ENCODE data around the gene PKN1. TPM values are rescaled to one million over a fixed set of nuclear protein-coding genes. Genes with fewer than 3 reads are reported as not detected.

PKN1 gene
- total RNA-seq, 1 experiment from 2014 or later: 170 TPM

- Mint-ChIP-seq H3K4me1 (peaks cover 21% of the 10 kb centered on the region), H3K4me3 (peak overlapping the region; percentile 89), H3K36me3 (peaks cover 22% of the 10 kb centered on the region), H3K27ac (peak overlapping the region; percentile 85), H3K9me3 (no peaks in the 10 kb centered on the region), H3K27me3 (ENCODE audit: low read depth) (peaks cover 4% of the 10 kb centered on the region; the same call in 1 of the 2 replicates)
- ATAC-seq (no peak), DNase-seq (ENCODE audit: low spot score) (no peak)
- no peak for TF ChIP-seq USF1 (CRISPR knock-in tag; IDR thresholded peaks at IDR 0.05)
- no peak for TF ChIP-seq PRRX2 (CRISPR knock-in tag; IDR thresholded peaks at IDR 0.05)
- no peak for TF ChIP-seq IRF2 (CRISPR knock-in tag; IDR thresholded peaks at IDR 0.05; ENCODE audit: borderline replicate concordance, low read depth)
- ChIA-PET POLR2A (interaction anchor here (1.2 to 1.3 kb wide), 2 partner anchors 15 to 22 kb away, joined by 3 read pairs; no protein-coding TSS in a partner anchor), CTCF (interaction anchor here (0.7 to 4.2 kb wide), 10 partner anchors 8 to 358 kb away, joined by 3 to 46 read pairs (median 7); partner anchors contain the start of genes ASF1B, DNAJB1 and PTGER1)
Observed at GRCh38 chr19:14494910-14495671, 62.0 kb downstream of the PKN1 start.

GRCh38 chr19:14495672-14496028, 62.5 kb downstream of the PKN1 start:
- peaks cover 21% of the 10 kb centered on the region for H3K4me1 Mint-ChIP-seq
- ChIA-PET CTCF (interaction anchor here (0.6 to 4.2 kb wide), 12 partner anchors 9 to 359 kb away, joined by 3 to 46 read pairs (median 6); partner anchors contain the start of genes ASF1B, DNAJB1 and PTGER1), POLR2A (interaction anchor here (0.6 to 1.3 kb wide), 3 partner anchors 16 to 250 kb away, joined by 3 read pairs; no protein-coding TSS in a partner anchor)
- peaks cover 22% of the 10 kb centered on the region for H3K36me3 Mint-ChIP-seq
- H3K27ac Mint-ChIP-seq: peak overlapping the region; percentile 60; the same call in 1 of the 2 replicates
- H3K4me3 Mint-ChIP-seq: peak overlapping the region; percentile 89
- TF ChIP-seq MYBL2 (CRISPR knock-in tag; IDR thresholded peaks at IDR 0.05) (no peak), TP53 (CRISPR knock-in tag; IDR thresholded peaks at IDR 0.05) (peak; percentile 64; the same call in 1 of the 2 replicates), HMGA2 (CRISPR knock-in tag; IDR thresholded peaks at IDR 0.05) (no peak), ZNF416 (CRISPR knock-in tag; IDR thresholded peaks at IDR 0.05) (no peak), FOXK1 (CRISPR knock-in tag; IDR thresholded peaks at IDR 0.05) (peak; percentile 0; the same call in 1 of the 2 replicates)
- no peak for ATAC-seq
- no peak for DNase-seq (ENCODE audit: low spot score)
- H3K9me3 Mint-ChIP-seq: no peaks in the 10 kb centered on the region
- H3K27me3 Mint-ChIP-seq (ENCODE audit: low read depth): peaks cover 4% of the 10 kb centered on the region; the same call in 1 of the 2 replicates

GRCh38 chr19:14496029-14496833, 63.1 kb downstream of the PKN1 start, which contains the start of gene GIPC1:
GIPC1 (minus strand) TSS chr19:14496127; CDS start chr19:14482976, 13,151 bp downstream.
- Mint-ChIP-seq H3K36me3 (peaks cover 19% of the 10 kb centered on the region), H3K27ac (peak within 1 kb of the TSS; percentile 95), H3K9me3 (no peaks in the 10 kb centered on the region), H3K4me1 (peaks cover 21% of the 10 kb centered on the region), H3K4me3 (peak within 1 kb of the TSS; percentile 89), H3K27me3 (ENCODE audit: low read depth) (peaks cover 4% of the 10 kb centered on the region; the same call in 1 of the 2 replicates)
- DNase-seq (ENCODE audit: low spot score) (peak; percentile 99), ATAC-seq (peak; percentile 96)
- POLR2A ChIA-PET: interaction anchor here (0.6 to 1.9 kb wide), 9 partner anchors 12 to 251 kb away, joined by 3 to 7 read pairs (median 3); partner anchors contain the start of gene DNAJB1
- CTCF ChIA-PET: interaction anchor here (0.6 to 4.2 kb wide), 14 partner anchors 9 to 360 kb away, joined by 3 to 46 read pairs (median 6); partner anchors contain the start of genes ASF1B, DNAJB1 and PTGER1
- TF ChIP-seq SMAD3 (CRISPR knock-in tag; IDR thresholded peaks at IDR 0.05; ENCODE audit: borderline replicate concordance): no peak
- TF ChIP-seq ZBTB21 (CRISPR knock-in tag; IDR thresholded peaks at IDR 0.05; ENCODE audit: borderline replicate concordance): no peak
- no peak for TF ChIP-seq JUN (CRISPR knock-in tag; IDR thresholded peaks at IDR 0.05)
- TF ChIP-seq HMGA2 (CRISPR knock-in tag; IDR thresholded peaks at IDR 0.05): no peak
- no peak for TF ChIP-seq TP53 (CRISPR knock-in tag; IDR thresholded peaks at IDR 0.05)
- TF ChIP-seq CREB1 (CRISPR knock-in tag; IDR thresholded peaks at IDR 0.05): no peak
- TF ChIP-seq STAT6 (CRISPR knock-in tag; conservative IDR thresholded peaks at IDR 0.05; ENCODE audit: low read depth): no peak
- no peak for TF ChIP-seq ZBTB43 (CRISPR knock-in tag; IDR thresholded peaks at IDR 0.05)
- TF ChIP-seq E2F1 (CRISPR knock-in tag; IDR thresholded peaks at IDR 0.05): no peak
- TF ChIP-seq ZNF138 (CRISPR knock-in tag; conservative IDR thresholded peaks at IDR 0.05): no peak
- TF ChIP-seq RELA (CRISPR knock-in tag; IDR thresholded peaks at IDR 0.05; ENCODE audit: borderline replicate concordance): no peak
- TF ChIP-seq NFYB (CRISPR knock-in tag; conservative IDR thresholded peaks at IDR 0.05; ENCODE audit: low read depth): peak; percentile 92
- TF ChIP-seq ATF6 (CRISPR knock-in tag; IDR thresholded peaks at IDR 0.05): no peak
- no peak; the same call in 1 of the 2 replicates for TF ChIP-seq CBFB (CRISPR knock-in tag; IDR thresholded peaks at IDR 0.05; ENCODE audit: low read depth)
- TF ChIP-seq IRF2 (CRISPR knock-in tag; IDR thresholded peaks at IDR 0.05; ENCODE audit: borderline replicate concordance, low read depth): no peak
- no peak for TF ChIP-seq ATF1 (CRISPR knock-in tag; IDR thresholded peaks at IDR 0.05)

All from WTC11 (cell line).